Activated CD4-positive, alpha-beta T cell treated with anti-CD3 and anti-CD28 coated beads, Interleukin-2, amount 10 ng/mL, durations not matched to agents 7 days and 5 days (primary cell): ENCODE data around the gene ANKS3. TPM values are rescaled to one million over a fixed set of nuclear protein-coding genes. Genes with fewer than 3 reads are reported as not detected.
A peak's percentile ranks its signal among the peaks of the same experiment; 100 is the strongest.

ENCODE experiments used
- CTCF ChIA-PET: fragments of 350-600 bp; sonication (Branson Sonifier 250); formaldehyde crosslinking; loops from one replicate; lab custom pipeline; 2021; ENCODE audit warnings: antibody characterized with exemption; lab: Charles Lee
- POLR2A ChIA-PET: fragments of 350-600 bp; sonication (Branson Sonifier 250); formaldehyde crosslinking; loops from one replicate; lab custom pipeline; 2021; ENCODE audit warnings: antibody characterized with exemption; lab: Charles Lee
- DNase-seq: peaks from one replicate; pipeline ENCODE4 v3.0.0-alpha.2; 2020
- H3K27ac Mint-ChIP-seq: one replicate; pipeline ENCODE4 v1.8.0; 2021; ENCODE audit warnings: mild to moderate bottlenecking, moderate library complexity, mixed read lengths
- H3K27me3 Mint-ChIP-seq: one replicate; pipeline ENCODE4 v1.8.0; 2021; ENCODE audit warnings: mixed read lengths
- H3K36me3 Mint-ChIP-seq: one replicate; pipeline ENCODE4 v1.8.0; 2021; ENCODE audit warnings: low read depth, mixed read lengths
- H3K4me1 Mint-ChIP-seq: one replicate; pipeline ENCODE4 v1.8.0; 2021; ENCODE audit warnings: mixed read lengths
- H3K4me3 Mint-ChIP-seq: one replicate; pipeline ENCODE4 v1.8.0; 2021; ENCODE audit warnings: mild to moderate bottlenecking, moderate library complexity, mixed read lengths
- H3K9me3 Mint-ChIP-seq: one replicate; pipeline ENCODE4 v1.8.0; 2021; ENCODE audit warnings: mixed read lengths
- total RNA-seq, 2 experiments: library from RNA; stranded (reverse); gene quantifications; one replicate each; pipeline ENCODE4 v1.2.3, GENCODE V29; 2021

ANKS3 gene
- total RNA-seq, 2 experiments from 2014 or later: 12.4 to 16.7 TPM

- POLR2A ChIA-PET: no interaction called here
Measured at GRCh38 chr16:4709481-4709880, 24.6 kb downstream of the ANKS3 start.

GRCh38 chr16:4706871-4707270 lies 27.2 kb downstream of the ANKS3 start:
- ChIA-PET CTCF (interaction anchor here (0.5 to 1.7 kb wide), 6 partner anchors 8 to 869 kb away, joined by 3 to 4 read pairs (median 3); partner anchors contain the start of gene MGRN1), POLR2A (no interaction called here)
- Mint-ChIP-seq H3K27me3 (no peaks in the 10 kb centered on the region), H3K9me3 (no peaks in the 10 kb centered on the region), H3K27ac (no peak overlapping the region), H3K4me3 (no peak overlapping the region), H3K4me1 (peaks cover 10% of the 10 kb centered on the region), H3K36me3 (peaks cover 7% of the 10 kb centered on the region)
- no peak for DNase-seq

More at GRCh38 chr16:4709481-4709880, 24.6 kb downstream of the ANKS3 start:
- peaks cover 7% of the 10 kb centered on the region for H3K36me3 Mint-ChIP-seq
- H3K9me3 Mint-ChIP-seq: no peaks in the 10 kb centered on the region
- H3K27me3 Mint-ChIP-seq: no peaks in the 10 kb centered on the region
- DNase-seq: no peak
- no peak overlapping the region for H3K27ac Mint-ChIP-seq
- H3K4me3 Mint-ChIP-seq: no peak overlapping the region
- H3K4me1 Mint-ChIP-seq: no peaks in the 10 kb centered on the region
- CTCF ChIA-PET: no interaction called here

- POLR2A ChIA-PET: no interaction called here
- CTCF ChIA-PET: interaction anchor here (1.3 to 1.9 kb wide), 4 partner anchors 10 to 22 kb away, joined by 3 to 5 read pairs (median 4); partner anchors contain the start of gene NUDT16L1
- Mint-ChIP-seq H3K27ac (no peak overlapping the region), H3K36me3 (peaks cover 4% of the 10 kb centered on the region), H3K9me3 (no peaks in the 10 kb centered on the region), H3K4me3 (no peak overlapping the region), H3K27me3 (no peaks in the 10 kb centered on the region), H3K4me1 (peaks cover 20% of the 10 kb centered on the region)
- no peak for DNase-seq
Measured at GRCh38 chr16:4704913-4705312, 29.2 kb downstream of the ANKS3 start.

GRCh38 chr16:4704491-4704890 lies 29.6 kb downstream of the ANKS3 start:
- Mint-ChIP-seq H3K9me3 (no peaks in the 10 kb centered on the region), H3K27ac (no peak overlapping the region), H3K27me3 (no peaks in the 10 kb centered on the region), H3K4me3 (no peak overlapping the region), H3K36me3 (peaks cover 8% of the 10 kb centered on the region), H3K4me1 (peaks cover 25% of the 10 kb centered on the region)
- ChIA-PET CTCF (interaction anchor here (1.3 to 1.9 kb wide), 3 partner anchors 11 to 22 kb away, joined by 3 to 5 read pairs (median 4); partner anchors contain the start of gene NUDT16L1), POLR2A (no interaction called here)
- no peak for DNase-seq

GRCh38 chr16:4703906-4704305 lies 30.2 kb downstream of the ANKS3 start:
- Mint-ChIP-seq H3K9me3 (no peaks in the 10 kb centered on the region), H3K27ac (no peak overlapping the region), H3K27me3 (no peaks in the 10 kb centered on the region), H3K4me3 (no peak overlapping the region), H3K4me1 (peaks cover 30% of the 10 kb centered on the region), H3K36me3 (peaks cover 8% of the 10 kb centered on the region)
- no peak for DNase-seq
- POLR2A ChIA-PET: no interaction called here
- CTCF ChIA-PET: interaction anchor here (1.4 kb wide), 1 partner anchor 21 kb away, joined by 3 read pairs; no protein-coding TSS in a partner anchor

- POLR2A ChIA-PET: no interaction called here
- Mint-ChIP-seq H3K27me3 (no peaks in the 10 kb centered on the region), H3K4me3 (no peak overlapping the region), H3K4me1 (peaks cover 30% of the 10 kb centered on the region), H3K27ac (no peak overlapping the region), H3K9me3 (no peaks in the 10 kb centered on the region), H3K36me3 (peaks cover 8% of the 10 kb centered on the region)
- DNase-seq: no peak
- CTCF ChIA-PET: interaction anchor here (0.9 kb wide), 1 partner anchor 20 kb away, joined by 3 read pairs; no protein-coding TSS in a partner anchor
Measured at GRCh38 chr16:4702466-4702808, 31.6 kb downstream of the ANKS3 start.

- Mint-ChIP-seq H3K9me3 (no peaks in the 10 kb centered on the region), H3K4me3 (no peak overlapping the region), H3K4me1 (peaks cover 30% of the 10 kb centered on the region), H3K36me3 (peaks cover 9% of the 10 kb centered on the region), H3K27me3 (no peaks in the 10 kb centered on the region), H3K27ac (peak overlapping the region; percentile 19)
- ChIA-PET POLR2A (no interaction called here), CTCF (no interaction called here)
- DNase-seq: no peak
Measured at GRCh38 chr16:4701791-4702465, 32.1 kb downstream of the ANKS3 start.

- Mint-ChIP-seq H3K27ac (no peak overlapping the region), H3K4me1 (peaks cover 30% of the 10 kb centered on the region), H3K9me3 (no peaks in the 10 kb centered on the region), H3K36me3 (peaks cover 11% of the 10 kb centered on the region), H3K4me3 (no peak overlapping the region), H3K27me3 (no peaks in the 10 kb centered on the region)
- no peak for DNase-seq
- POLR2A ChIA-PET: no interaction called here
- CTCF ChIA-PET: no interaction called here
Measured at GRCh38 chr16:4700997-4701743, 32.9 kb downstream of the ANKS3 start.

GRCh38 chr16:4700380-4700996 lies 33.6 kb downstream of the ANKS3 start:
- H3K4me1 Mint-ChIP-seq: peaks cover 31% of the 10 kb centered on the region
- no peaks in the 10 kb centered on the region for H3K27me3 Mint-ChIP-seq
- CTCF ChIA-PET: no interaction called here
- DNase-seq: peak; percentile 62
- no peak overlapping the region for H3K4me3 Mint-ChIP-seq
- H3K36me3 Mint-ChIP-seq: peaks cover 11% of the 10 kb centered on the region
- H3K9me3 Mint-ChIP-seq: no peaks in the 10 kb centered on the region
- POLR2A ChIA-PET: no interaction called here
- H3K27ac Mint-ChIP-seq: peak overlapping the region; percentile 64

- no peaks in the 10 kb centered on the region for H3K27me3 Mint-ChIP-seq
- H3K4me1 Mint-ChIP-seq: peaks cover 35% of the 10 kb centered on the region
- H3K4me3 Mint-ChIP-seq: no peak overlapping the region
- peaks cover 15% of the 10 kb centered on the region for H3K36me3 Mint-ChIP-seq
- H3K9me3 Mint-ChIP-seq: no peaks in the 10 kb centered on the region
- ChIA-PET POLR2A (no interaction called here), CTCF (no interaction called here)
- DNase-seq: no peak
- no peak overlapping the region for H3K27ac Mint-ChIP-seq
Measured at GRCh38 chr16:4699046-4699556, 35.0 kb downstream of the ANKS3 start.

- Mint-ChIP-seq H3K9me3 (no peaks in the 10 kb centered on the region), H3K4me3 (no peak overlapping the region), H3K36me3 (peaks cover 15% of the 10 kb centered on the region), H3K27ac (no peak overlapping the region), H3K4me1 (peaks cover 29% of the 10 kb centered on the region), H3K27me3 (no peaks in the 10 kb centered on the region)
- POLR2A ChIA-PET: no interaction called here
- CTCF ChIA-PET: no interaction called here
- no peak for DNase-seq
Measured at GRCh38 chr16:4698321-4699045, 35.6 kb downstream of the ANKS3 start.

GRCh38 chr16:4697848-4698291 lies 36.2 kb downstream of the ANKS3 start:
- H3K27me3 Mint-ChIP-seq: no peaks in the 10 kb centered on the region
- H3K9me3 Mint-ChIP-seq: no peaks in the 10 kb centered on the region
- ChIA-PET CTCF (no interaction called here), POLR2A (no interaction called here)
- no peak overlapping the region for H3K27ac Mint-ChIP-seq
- peaks cover 15% of the 10 kb centered on the region for H3K36me3 Mint-ChIP-seq
- H3K4me1 Mint-ChIP-seq: peaks cover 33% of the 10 kb centered on the region
- no peak overlapping the region for H3K4me3 Mint-ChIP-seq
- no peak for DNase-seq
